Adrenal gland (tissue), 12 donors: ENCODE data around the gene PLS1. TPM values are rescaled to one million over a fixed set of nuclear protein-coding genes. Genes with fewer than 3 reads are reported as not detected.
"Not testable (repeated sequence)": the region's sequence is repeated elsewhere in the genome, so short reads cannot be mapped to it uniquely, and the experiment has no call there.

Experiments used
- DNase-seq, 7 donors: peaks; one replicate each; pipeline ENCODE4 v3.0.0-alpha.2; 2019 to 2020
- H3K27ac ChIP-seq, 5 donors: fragments of 200-600 bp; sonication (generic) in 4 of 5; 1 replicate in 3 of 5; 2 replicates in 2 of 5; pipeline versions ENCODE4 v1.5.1 to v1.8.0; 2016 to 2020; ENCODE audit warnings: mild to moderate bottlenecking in 1 of 5
- H3K27me3 ChIP-seq: fragments of 200-600 bp; 2 replicates; pipeline ENCODE4 v1.8.0; 2021
- H3K36me3 ChIP-seq, 2 donors: fragments of 200-600 bp; replicated peaks in 1 of 2; 1 replicate in 1 of 2; 2 replicates in 1 of 2; pipeline versions ENCODE4 v1.5.1 to v1.8.0; 2018 to 2022
- H3K4me1 ChIP-seq, 2 donors: fragments of 200-600 bp; replicated peaks in 1 of 2; 1 replicate in 1 of 2; 2 replicates in 1 of 2; pipeline versions ENCODE4 v1.5.1 to v1.8.0; 2018 to 2021
- H3K4me3 ChIP-seq, 4 donors: fragments of 200-600 bp; sonication (generic) in 3 of 4; one replicate each; pipeline ENCODE4 v1.5.1; 2016 to 2018
- H3K9me3 ChIP-seq, 3 donors: fragments of 200-600 bp; sonication (generic) in 1 of 3; replicated peaks in 1 of 3; 1 replicate in 2 of 3; 2 replicates in 1 of 3; pipeline versions ENCODE4 v1.5.1 to v1.8.0; 2016 to 2021
- CTCF ChIP-seq, 6 experiments: fragments of 450-650 bp in 4 of 6; fragments of 200-600 bp in 2 of 6; sonication (generic) in 1 of 6; IDR thresholded peaks; 1 replicate in 5 of 6; 2 replicates in 1 of 6; pipeline versions ENCODE4 v1.5.1 to v1.8.0; 2016 to 2021; ENCODE audit warnings: antibody characterized with exemption in 6 of 6, mild to moderate bottlenecking in 2 of 6, moderate library complexity in 1 of 6
- POLR2A ChIP-seq, 2 donors: fragments of 450-650 bp; IDR thresholded peaks; one replicate each; pipeline ENCODE4 v1.6.1; 2017; ENCODE audit warnings: antibody characterized with exemption in 2 of 2, mild to moderate bottlenecking in 2 of 2, moderate library complexity in 1 of 2
- WGBS, 4 donors: extraction: QIAGEN DNeasy Blood & Tissue Kit in 2 of 4; methylation state at CpG; one replicate each; pipeline versions ENCODE4 v1.1.5 to v1.1.7; 2013 to 2017; 5-methylcytosine and 5-hydroxymethylcytosine counted together
- intact Hi-C, 2 donors: fragments of 100-400 bp; cut with DNase I; formaldehyde crosslinking; loops; one replicate each; pipeline versions ENCODE4 v1.14.1 to v1.15.0; 2022 to 2023
- polyA plus RNA-seq, 3 donors: library from polyadenylated mRNA; stranded (reverse); fragments of 200-250 nt in 2 of 3; fragments of 350-450 nt in 1 of 3; fragmentation: Illumina TruSeq in 1 of 3; extraction: RNeasy Lipid Tissue Mini Kit (QIAGEN cat#74804) in 1 of 3; gene quantifications; one replicate each; pipeline ENCODE4 v1.2.3, GENCODE V29; 2013 to 2014
- total RNA-seq, 9 donors: library from RNA; depleted of rRNA in 4 of 9; stranded (reverse); fragments of >200 nt in 4 of 9; fragments of 120-200 nt in 1 of 9; fragmentation: NEBNext Ultra II Directional in 1 of 9; extraction: Animal tissue kit (Norgen Biotek cat#: 25700) in 1 of 9; gene quantifications; one replicate each; pipeline versions ENCODE4 v1.1.0 to v1.2.4, GENCODE V29; 2013 to 2023
- donor health status: healthy with polysubstance abuse.
- donor health status: Bipolar disorder and iron deficiency.
- donor health status: DM: yes; HTN: yes; CAD: no.
- donor health status: DM: no; HTN: no; CAD: no.
- donor health status: DM: no; HTN: no; CAD: no.
- donor health status: DM: yes; HTN: yes; CAD: no.

PLS1 gene
- total and polyA plus RNA-seq, 12 donors = 0.74 to 12.9 (median 7.9) TPM

DNA sequence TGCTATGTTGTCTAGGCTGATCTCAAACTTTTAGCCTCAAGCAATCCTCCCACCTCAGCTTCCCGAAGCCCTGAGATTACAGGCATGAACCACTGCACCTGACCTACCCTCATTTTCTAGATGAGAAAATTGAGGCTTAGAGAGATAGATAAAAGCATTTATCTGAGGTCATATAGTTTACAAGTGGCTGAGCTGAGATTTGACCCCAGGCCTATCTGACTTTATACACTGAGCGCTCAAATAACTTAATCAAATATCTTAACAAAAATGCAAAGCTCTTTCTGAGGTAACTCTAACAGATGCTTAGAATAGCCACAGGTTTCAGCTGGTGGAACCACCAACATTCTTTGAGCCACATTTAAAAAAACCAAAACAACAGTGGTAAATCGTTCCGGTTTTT is 5.5 kb downstream of the PLS1 start:
- H3K4me1 ChIP-seq = peaks cover 0 to 5% of the 10 kb centered on the region in 2 donors
- H3K9me3 ChIP-seq = no peaks in the 10 kb centered on the region
- intact Hi-C loops = no loop called here
- 89 to 96% (median 93%) methylated on average over 4 of the region's 4 CpGs for WGBS, 4 donors
- TF ChIP-seq CTCF (IDR thresholded peaks at IDR 0.05) (no peak), POLR2A (IDR thresholded peaks at IDR 0.05) (no peak)
- no peak for DNase-seq
- no peaks in the 10 kb centered on the region for H3K27me3 ChIP-seq
- no peak overlapping the region for H3K27ac ChIP-seq
- H3K4me3 ChIP-seq = no peak overlapping the region
- H3K36me3 ChIP-seq = no peaks in the 10 kb centered on the region

DNA sequence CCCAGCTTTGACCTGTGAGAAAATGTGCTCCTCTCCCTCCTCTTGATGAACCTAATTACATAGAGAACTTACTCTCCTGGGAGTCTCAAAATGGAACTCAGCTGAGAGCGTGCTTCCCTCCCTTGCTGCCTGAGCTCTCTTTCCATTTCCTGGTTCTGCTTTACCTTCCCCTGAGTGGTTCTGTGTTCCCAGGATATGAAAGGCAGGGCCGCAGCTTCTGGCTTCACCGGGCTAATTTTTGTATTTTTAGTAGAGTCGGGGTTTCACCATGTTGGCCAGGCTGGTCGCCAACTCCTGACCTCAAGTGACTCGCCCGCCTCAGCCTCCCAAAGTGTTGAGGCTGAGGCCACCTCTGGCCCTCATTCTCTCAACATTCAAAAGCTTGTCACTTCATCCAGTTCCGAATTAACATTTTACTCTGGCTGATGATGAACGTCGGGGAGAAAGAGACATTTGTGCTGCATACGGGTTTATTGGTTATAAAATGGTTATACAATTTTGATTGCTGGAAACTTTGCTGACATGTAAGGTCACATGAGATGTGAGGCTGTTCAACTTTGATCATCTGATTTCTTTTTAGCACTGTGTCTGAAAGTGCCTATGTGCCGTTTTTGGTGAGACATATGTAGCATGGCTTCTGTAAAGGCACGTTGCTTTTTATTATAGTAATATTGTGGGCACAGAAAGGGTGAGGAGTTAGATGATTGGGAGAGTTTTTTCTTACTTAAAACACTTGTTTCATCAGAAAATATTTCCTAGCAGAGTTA is 6.6 kb downstream of the PLS1 start:
- intact Hi-C loops = no loop called here
- H3K4me1 ChIP-seq = no peaks in the 10 kb centered on the region
- no peaks in the 10 kb centered on the region for H3K27me3 ChIP-seq
- TF ChIP-seq POLR2A (IDR thresholded peaks at IDR 0.05) (no peak), CTCF (IDR thresholded peaks at IDR 0.05) (no peak)
- 87 to 94% (median 88%) methylated on average over 13 of the region's 13 CpGs for WGBS, 4 donors
- no peak overlapping the region for H3K27ac ChIP-seq
- DNase-seq = no peak
- no peak overlapping the region for H3K4me3 ChIP-seq
- no peaks in the 10 kb centered on the region for H3K36me3 ChIP-seq
- H3K9me3 ChIP-seq = no peaks in the 10 kb centered on the region

- H3K27ac ChIP-seq, H3K4me1 ChIP-seq, H3K36me3 ChIP-seq, DNase-seq, intact Hi-C loops, H3K4me3 ChIP-seq, H3K27me3 ChIP-seq, H3K9me3 ChIP-seq: not testable (repeated sequence)
- WGBS, 4 donors = 87 to 94% (median 90%) methylated on average over 7 of the region's 7 CpGs
These were observed 7.2 kb downstream of the PLS1 start for GRCh38 chr3:142603386-142603705.

GRCh38 chr3:142604940-142605339 is 8.7 kb downstream of the PLS1 start:
- Histone ChIP-seq H3K9me3 (no peaks in the 10 kb centered on the region), H3K4me3 (no peak overlapping the region), H3K4me1 (no peaks in the 10 kb centered on the region), H3K27me3 (no peaks in the 10 kb centered on the region), H3K27ac (no peak overlapping the region), H3K36me3 (no peaks in the 10 kb centered on the region)
- TF ChIP-seq CTCF (IDR thresholded peaks at IDR 0.05) (no peak), POLR2A (IDR thresholded peaks at IDR 0.05) (no peak)
- no peak for DNase-seq
- intact Hi-C loops = no loop called here

GRCh38 chr3:142608631-142609030 is 12.4 kb downstream of the PLS1 start:
- intact Hi-C loops = no loop called here
- WGBS, 4 donors = 89 to 100% (median 91%) methylated on average over 1 of the region's 1 CpG

More at GRCh38 chr3:142608631-142609030, 12.4 kb downstream of the PLS1 start:
- H3K4me3 ChIP-seq = no peak overlapping the region
- no peak for DNase-seq
- H3K27me3 ChIP-seq = no peaks in the 10 kb centered on the region
- no peaks in the 10 kb centered on the region for H3K36me3 ChIP-seq
- no peaks in the 10 kb centered on the region for H3K4me1 ChIP-seq
- H3K9me3 ChIP-seq = no peaks in the 10 kb centered on the region
- H3K27ac ChIP-seq = no peak overlapping the region
- TF ChIP-seq POLR2A (IDR thresholded peaks at IDR 0.05) (no peak), CTCF (IDR thresholded peaks at IDR 0.05) (no peak)
